KMS-11 (cell line): ENCODE data around the gene POLDIP2.

Source experiments
- H2AFZ ChIP-seq: fragments of 200-600 bp; sonication (generic); 2 replicates; pipeline ENCODE4 v1.6.1; 2016; ENCODE audit warnings: antibody characterized with exemption, mixed run types, low read depth
- H3K27ac ChIP-seq: fragments of 200-600 bp; sonication (generic); 2 replicates; pipeline ENCODE4 v1.6.1; 2016; ENCODE audit warnings: mild to moderate bottlenecking, mixed run types
- H3K27me3 ChIP-seq: fragments of 200-600 bp; sonication (generic); 2 replicates; pipeline ENCODE4 v1.6.1; 2017; ENCODE audit warnings: mild to moderate bottlenecking, low read depth, mixed run types, moderate library complexity; ENCODE audit not compliant: insufficient read depth
- H3K36me3 ChIP-seq: fragments of 200-600 bp; sonication (generic); 2 replicates; pipeline ENCODE4 v1.6.1; 2017; ENCODE audit warnings: mild to moderate bottlenecking, mixed run types; ENCODE audit not compliant: insufficient read depth
- H3K4me1 ChIP-seq: fragments of 200-600 bp; sonication (generic); 2 replicates; pipeline ENCODE4 v1.6.1; 2016; ENCODE audit warnings: mild to moderate bottlenecking, low read depth, mixed run types; ENCODE audit not compliant: poor library complexity, severe bottlenecking
- H3K4me2 ChIP-seq: fragments of 200-600 bp; sonication (generic); 2 replicates; pipeline ENCODE4 v1.7.0; 2016; ENCODE audit warnings: mild to moderate bottlenecking, mixed run types
- H3K4me3 ChIP-seq: fragments of 200-600 bp; sonication (generic); IDR thresholded peaks from 2 replicates; pipeline ENCODE4 v1.6.1; 2017; ENCODE audit warnings: low read depth, low read length, mixed read lengths; ENCODE audit not compliant: insufficient read depth
- H3K79me2 ChIP-seq: fragments of 200-600 bp; sonication (generic); 2 replicates; pipeline ENCODE4 v1.6.1; 2016; ENCODE audit warnings: low read depth, mixed run types; ENCODE audit not compliant: insufficient read depth
- H3K9ac ChIP-seq: fragments of 200-600 bp; sonication (generic); 2 replicates; pipeline ENCODE4 v1.6.1; 2016; ENCODE audit warnings: mild to moderate bottlenecking, mixed run types
- H4K20me1 ChIP-seq: fragments of 200-600 bp; sonication (generic); 2 replicates; pipeline ENCODE4 v1.6.1; 2016; ENCODE audit warnings: mild to moderate bottlenecking, mixed run types; ENCODE audit not compliant: insufficient read depth
- TF ChIP-seq, protein P1 (sequence below): fragments of 200-600 bp; sonication (generic); conservative IDR thresholded peaks from 2 replicates; pipeline ENCODE4 v1.6.1; 2017; ENCODE audit warnings: low read depth, mild to moderate bottlenecking, antibody characterized with exemption, low read length, moderate library complexity, mixed read lengths

POLDIP2 gene

DNA sequence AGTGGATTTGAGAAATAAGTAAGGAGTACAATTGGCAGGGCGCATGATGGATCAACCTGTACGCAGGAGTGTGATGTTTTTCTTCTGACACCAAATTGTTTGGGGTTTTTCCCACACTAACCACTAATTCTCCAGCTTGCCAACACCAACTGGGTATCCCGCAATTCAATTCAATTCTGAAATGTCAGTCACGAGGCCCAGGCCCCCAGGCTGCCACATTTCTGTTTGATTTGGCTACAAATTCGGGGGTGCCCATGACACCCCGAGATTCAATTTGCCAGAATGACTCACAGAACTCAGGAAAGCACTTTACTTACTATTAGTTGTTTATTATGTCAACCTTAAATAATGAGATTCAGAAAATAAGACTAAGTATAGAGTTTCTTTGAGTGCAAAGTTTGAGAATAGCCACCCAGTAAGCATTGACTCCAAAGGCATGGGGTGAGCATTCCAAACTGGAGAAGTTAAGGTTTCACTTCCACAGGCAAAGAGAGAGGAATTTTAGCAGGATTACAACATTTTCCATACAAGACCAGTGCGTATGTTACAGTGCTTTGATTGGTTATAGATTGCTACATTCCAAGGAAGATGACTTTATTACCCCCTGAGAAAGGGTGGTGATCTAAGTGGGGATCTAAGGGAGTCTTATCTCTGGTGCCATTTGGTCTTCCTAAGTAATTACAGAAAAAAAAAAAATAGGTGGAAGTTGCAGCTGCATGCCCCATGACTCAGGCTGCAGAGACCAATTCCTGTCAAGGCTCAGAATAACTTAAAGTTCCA lies 37.2 kb upstream of the POLDIP2 start:
- Histone ChIP-seq H3K4me2 (no peak overlapping the region), H3K4me3 (no peak overlapping the region), H2AFZ (no peak overlapping the region), H3K36me3 (no peaks in the 10 kb centered on the region), H3K9ac (no peak overlapping the region), H3K4me1 (no peaks in the 10 kb centered on the region), H3K27me3 (no peaks in the 10 kb centered on the region), H3K27ac (no peak overlapping the region), H3K79me2 (no peaks in the 10 kb centered on the region), H4K20me1 (no peaks in the 10 kb centered on the region)
- TF ChIP-seq, protein P1, sequence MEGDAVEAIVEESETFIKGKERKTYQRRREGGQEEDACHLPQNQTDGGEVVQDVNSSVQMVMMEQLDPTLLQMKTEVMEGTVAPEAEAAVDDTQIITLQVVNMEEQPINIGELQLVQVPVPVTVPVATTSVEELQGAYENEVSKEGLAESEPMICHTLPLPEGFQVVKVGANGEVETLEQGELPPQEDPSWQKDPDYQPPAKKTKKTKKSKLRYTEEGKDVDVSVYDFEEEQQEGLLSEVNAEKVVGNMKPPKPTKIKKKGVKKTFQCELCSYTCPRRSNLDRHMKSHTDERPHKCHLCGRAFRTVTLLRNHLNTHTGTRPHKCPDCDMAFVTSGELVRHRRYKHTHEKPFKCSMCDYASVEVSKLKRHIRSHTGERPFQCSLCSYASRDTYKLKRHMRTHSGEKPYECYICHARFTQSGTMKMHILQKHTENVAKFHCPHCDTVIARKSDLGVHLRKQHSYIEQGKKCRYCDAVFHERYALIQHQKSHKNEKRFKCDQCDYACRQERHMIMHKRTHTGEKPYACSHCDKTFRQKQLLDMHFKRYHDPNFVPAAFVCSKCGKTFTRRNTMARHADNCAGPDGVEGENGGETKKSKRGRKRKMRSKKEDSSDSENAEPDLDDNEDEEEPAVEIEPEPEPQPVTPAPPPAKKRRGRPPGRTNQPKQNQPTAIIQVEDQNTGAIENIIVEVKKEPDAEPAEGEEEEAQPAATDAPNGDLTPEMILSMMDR: no peak

DNA sequence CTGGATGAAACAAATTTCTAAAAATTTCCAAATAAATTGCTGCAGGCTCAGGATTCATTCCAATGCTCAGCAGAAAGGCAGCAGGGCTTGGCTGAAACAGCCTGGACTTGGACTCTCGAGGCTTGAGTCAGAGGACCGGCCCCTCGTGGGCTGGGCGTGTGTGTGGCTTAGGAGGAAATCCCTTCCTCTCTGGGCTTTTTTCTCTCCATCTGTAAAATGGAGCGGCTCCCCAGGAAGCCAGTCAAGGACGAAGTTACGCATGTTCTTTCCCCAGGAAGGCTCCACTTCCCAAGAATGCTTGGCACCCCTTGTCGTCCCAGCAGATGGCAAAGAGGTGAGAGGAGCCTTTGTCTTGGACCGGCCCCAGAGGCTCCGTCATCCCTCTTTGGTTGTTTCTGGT lies 35.2 kb upstream of the POLDIP2 start:
- no peak overlapping the region for H3K27ac ChIP-seq
- H3K9ac ChIP-seq: no peak overlapping the region
- TF ChIP-seq, protein P1: no peak
- no peaks in the 10 kb centered on the region for H3K79me2 ChIP-seq
- H2AFZ ChIP-seq: no peak overlapping the region
- H3K4me3 ChIP-seq: no peak overlapping the region
- H3K36me3 ChIP-seq: no peaks in the 10 kb centered on the region
- H3K4me1 ChIP-seq: no peaks in the 10 kb centered on the region
- H4K20me1 ChIP-seq: no peaks in the 10 kb centered on the region
- no peaks in the 10 kb centered on the region for H3K27me3 ChIP-seq
- H3K4me2 ChIP-seq: no peak overlapping the region

DNA sequence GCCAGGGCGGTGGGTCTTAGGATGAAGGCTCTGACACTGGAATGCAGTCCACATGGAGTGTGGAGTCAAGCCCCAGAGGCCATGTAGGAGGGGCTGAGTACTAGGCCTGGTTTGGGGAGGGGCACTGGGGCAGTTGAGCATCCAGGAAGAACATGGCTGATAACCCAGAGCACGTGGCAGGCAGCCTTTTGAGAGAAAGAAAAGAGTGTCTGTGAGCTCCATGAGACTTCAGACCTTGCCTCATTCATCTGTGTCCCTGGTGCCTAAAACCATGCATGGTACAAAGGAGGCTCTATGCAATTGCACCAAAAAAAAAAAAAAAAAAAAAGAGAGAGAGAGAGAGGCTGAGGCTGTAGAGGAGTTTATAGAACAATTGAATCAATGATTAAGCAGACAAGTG lies 34.1 kb upstream of the POLDIP2 start:
- TF ChIP-seq, protein P1: no peak
- Histone ChIP-seq H2AFZ (no peak overlapping the region), H3K27ac (no peak overlapping the region), H3K4me1 (no peaks in the 10 kb centered on the region), H3K4me2 (no peak overlapping the region), H3K9ac (no peak overlapping the region), H3K27me3 (no peaks in the 10 kb centered on the region), H3K79me2 (no peaks in the 10 kb centered on the region), H3K4me3 (no peak overlapping the region), H4K20me1 (no peaks in the 10 kb centered on the region), H3K36me3 (no peaks in the 10 kb centered on the region)

DNA sequence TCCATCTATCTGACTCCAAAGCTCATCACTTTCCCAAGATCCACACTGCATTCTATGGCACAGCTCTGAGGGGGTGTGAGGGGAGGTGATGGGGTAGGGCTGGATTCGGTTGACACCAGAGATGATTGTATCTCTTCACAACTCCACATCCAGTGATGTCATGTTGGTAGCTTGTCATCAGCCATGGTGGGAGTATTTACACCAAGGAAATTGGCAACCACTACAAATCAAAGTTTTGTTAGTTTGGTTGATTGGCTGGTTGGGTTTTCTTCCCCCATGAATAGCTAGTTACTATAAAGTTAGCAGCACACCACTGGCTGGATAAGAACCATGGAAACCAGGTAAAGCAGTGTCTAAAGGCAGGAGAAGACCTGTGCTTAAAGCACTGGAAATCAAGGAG lies 33.7 kb upstream of the POLDIP2 start:
- no peaks in the 10 kb centered on the region for H3K36me3 ChIP-seq
- H3K4me3 ChIP-seq: no peak overlapping the region
- no peak overlapping the region for H2AFZ ChIP-seq
- H3K27ac ChIP-seq: no peak overlapping the region
- TF ChIP-seq, protein P1: no peak
- H3K79me2 ChIP-seq: no peaks in the 10 kb centered on the region
- no peak overlapping the region for H3K4me2 ChIP-seq
- H4K20me1 ChIP-seq: no peaks in the 10 kb centered on the region
- no peak overlapping the region for H3K9ac ChIP-seq
- no peaks in the 10 kb centered on the region for H3K27me3 ChIP-seq
- H3K4me1 ChIP-seq: no peaks in the 10 kb centered on the region
